Fibroblast of skin of right quadriceps (primary cell): Measurements from ENCODE around the gene SGMS2.
"Not testable (repeated sequence)": the region's sequence is repeated elsewhere in the genome, so short reads cannot be mapped to it uniquely, and the experiment has no call there.

ENCODE experiments used
- DNase-seq: peaks from one replicate; pipeline ENCODE4 v3.0.0-alpha.2; 2013

SGMS2 gene

GRCh38 chr4:107916623-107917022 is 91.9 kb downstream of the SGMS2 start:
- no peak for DNase-seq

GRCh38 chr4:107917500-107917899 is 92.8 kb downstream of the SGMS2 start:
- DNase-seq: no peak

- DNase-seq: no peak
Measured at GRCh38 chr4:107922486-107923473, 98.0 kb downstream of the SGMS2 start.

- DNase-seq: not testable (repeated sequence)
Measured at GRCh38 chr4:107925713-107926112, 101.0 kb downstream of the SGMS2 start.

- DNase-seq: not testable (repeated sequence)
Measured at GRCh38 chr4:107926875-107927274, 102.1 kb downstream of the SGMS2 start.

- DNase-seq: peak; percentile 64
Measured at GRCh38 chr4:107930821-107931774, 106.4 kb downstream of the SGMS2 start, which contains the start of gene CYP2U1. Gene CYP2U1 (plus strand): TSS chr4:107931549. CDS start chr4:107931644, 95 bp downstream.

GRCh38 chr4:107931775-107932321 is 107.1 kb downstream of the SGMS2 start:
- DNase-seq: no peak

GRCh38 chr4:107935246-107935645 is 110.5 kb downstream of the SGMS2 start:
- DNase-seq: peak; percentile 14

- no peak for DNase-seq
Measured at GRCh38 chr4:107937040-107937439, 112.3 kb downstream of the SGMS2 start.

GRCh38 chr4:107939307-107939706 is 114.6 kb downstream of the SGMS2 start:
- DNase-seq: peak; percentile 55

GRCh38 chr4:107945809-107946208 is 121.1 kb downstream of the SGMS2 start:
- no peak for DNase-seq

- peak; percentile 11 for DNase-seq
Measured at GRCh38 chr4:107950746-107951540, 126.2 kb downstream of the SGMS2 start.

- DNase-seq: peak; percentile 82
Measured at GRCh38 chr4:107951551-107951950, 126.8 kb downstream of the SGMS2 start.

- no peak for DNase-seq
Measured at GRCh38 chr4:107956011-107956410, 131.3 kb downstream of the SGMS2 start.
